Activated T-cell treated with anti-CD3 and anti-CD28 coated beads for 24 hours (primary cell): ENCODE measurements around the gene BIN1.
A peak's percentile ranks its signal among the peaks of the same experiment; 100 is the strongest.

Experiments used
- DNase-seq: peaks from one replicate; pipeline ENCODE4 v3.0.0-alpha.2; 2020; ENCODE audit warnings: low read depth

The BIN1 gene, protein sequence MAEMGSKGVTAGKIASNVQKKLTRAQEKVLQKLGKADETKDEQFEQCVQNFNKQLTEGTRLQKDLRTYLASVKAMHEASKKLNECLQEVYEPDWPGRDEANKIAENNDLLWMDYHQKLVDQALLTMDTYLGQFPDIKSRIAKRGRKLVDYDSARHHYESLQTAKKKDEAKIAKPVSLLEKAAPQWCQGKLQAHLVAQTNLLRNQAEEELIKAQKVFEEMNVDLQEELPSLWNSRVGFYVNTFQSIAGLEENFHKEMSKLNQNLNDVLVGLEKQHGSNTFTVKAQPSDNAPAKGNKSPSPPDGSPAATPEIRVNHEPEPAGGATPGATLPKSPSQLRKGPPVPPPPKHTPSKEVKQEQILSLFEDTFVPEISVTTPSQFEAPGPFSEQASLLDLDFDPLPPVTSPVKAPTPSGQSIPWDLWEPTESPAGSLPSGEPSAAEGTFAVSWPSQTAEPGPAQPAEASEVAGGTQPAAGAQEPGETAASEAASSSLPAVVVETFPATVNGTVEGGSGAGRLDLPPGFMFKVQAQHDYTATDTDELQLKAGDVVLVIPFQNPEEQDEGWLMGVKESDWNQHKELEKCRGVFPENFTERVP

DNA sequence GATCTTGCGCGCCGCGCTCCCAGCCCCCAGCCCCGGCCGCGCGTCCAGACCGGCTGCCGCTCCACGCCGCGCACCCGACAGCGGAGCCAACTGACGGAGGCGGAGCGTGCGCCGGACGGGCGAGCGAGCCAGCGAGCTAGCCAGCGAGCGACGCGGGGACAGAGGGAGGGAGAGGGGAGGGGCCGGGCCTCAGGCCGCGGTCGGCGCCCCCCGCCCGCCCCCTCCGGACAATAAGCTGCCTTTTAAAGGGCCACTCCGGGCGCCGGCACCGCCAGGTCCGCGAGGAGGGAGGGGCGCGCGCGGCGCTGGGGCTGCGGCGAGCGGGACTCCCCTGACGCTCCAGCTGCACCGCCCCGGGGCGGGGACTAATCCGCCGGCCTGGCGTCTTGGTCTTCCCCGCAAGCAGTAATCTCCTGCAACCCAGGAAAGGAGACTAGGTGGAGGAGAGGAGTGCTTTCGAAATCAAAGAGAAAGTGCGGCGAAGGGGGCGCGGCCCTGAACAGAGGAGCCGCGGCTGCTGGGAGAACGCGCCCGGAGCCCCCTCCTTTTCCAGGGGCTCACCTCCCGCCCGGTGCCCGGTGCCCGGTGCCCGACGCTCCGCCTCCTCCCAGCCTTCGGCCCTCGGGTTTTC lies at the start of gene BIN1:
Gene BIN1, minus strand, starts transcription at position 164 of the 631 bp plus-strand sequence. CDS start 211 bp downstream, outside the sequence.
- DNase-seq = peak; percentile 65

DNA sequence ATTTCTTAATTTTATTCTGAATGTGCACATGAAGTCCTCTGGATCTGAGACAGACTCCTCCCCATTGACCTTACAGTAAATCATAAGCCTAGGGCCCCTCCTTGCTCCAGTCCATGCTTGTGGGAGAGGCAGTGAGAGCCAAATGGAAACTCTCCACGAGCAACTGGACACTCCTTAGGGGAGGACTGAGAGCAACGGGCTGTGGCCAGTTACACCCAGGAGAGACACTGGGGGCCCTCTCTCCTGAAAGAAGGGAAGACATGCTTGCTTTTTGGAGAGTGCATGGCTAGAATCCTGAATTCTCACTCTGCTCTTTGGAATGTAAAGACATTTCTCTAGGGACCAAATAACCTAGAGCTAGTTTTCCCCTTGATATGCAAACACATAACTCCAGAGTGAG lies 49.0 kb upstream of the BIN1 start:
- DNase-seq = no peak

DNA sequence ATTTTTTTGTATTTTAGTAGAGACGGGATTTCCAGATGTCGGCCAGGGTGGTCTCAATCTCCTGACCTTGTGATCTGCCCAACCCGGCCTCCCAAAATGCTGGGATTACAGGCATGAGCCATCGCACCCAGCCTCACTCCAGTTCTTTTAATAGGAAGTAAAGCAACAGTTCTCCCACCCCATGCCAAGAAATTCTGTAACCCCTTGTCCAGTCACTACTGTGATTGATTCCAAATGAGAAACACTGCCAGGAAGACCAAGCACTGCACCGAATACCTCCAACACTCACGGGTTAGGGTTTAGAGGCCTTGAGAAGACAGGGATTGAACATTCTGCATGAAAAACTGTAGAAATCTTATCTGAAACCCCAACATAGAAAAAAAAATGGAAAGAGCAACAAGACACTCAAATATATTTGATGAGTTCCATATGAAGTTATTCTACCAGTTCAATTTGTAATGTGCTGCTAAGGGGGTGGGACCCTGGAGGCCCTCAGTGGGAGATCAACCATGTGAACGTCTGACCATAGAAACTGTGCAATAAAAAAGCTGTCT lies 48.2 kb upstream of the BIN1 start:
- no peak for DNase-seq

DNA sequence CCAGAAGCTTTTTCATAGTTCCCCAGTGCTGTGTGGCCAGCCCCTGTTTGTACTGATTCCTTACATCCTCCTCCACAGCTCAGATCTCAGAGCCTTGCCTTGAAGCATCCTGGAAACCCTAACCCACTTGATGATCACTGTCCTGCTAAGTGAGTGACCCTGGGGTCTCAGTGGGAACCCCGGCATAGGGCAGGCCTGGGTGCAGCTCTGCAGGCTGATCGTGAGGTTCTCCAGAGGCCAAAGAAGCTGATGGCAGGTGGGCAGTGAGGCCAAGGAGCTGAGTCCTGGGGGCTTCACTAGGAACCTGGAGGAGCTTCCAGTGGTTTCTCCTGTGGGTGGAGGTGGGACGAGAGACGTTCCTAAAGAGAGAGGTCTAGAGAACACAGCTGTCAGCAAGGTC lies 47.4 kb upstream of the BIN1 start:
- no peak for DNase-seq

DNA sequence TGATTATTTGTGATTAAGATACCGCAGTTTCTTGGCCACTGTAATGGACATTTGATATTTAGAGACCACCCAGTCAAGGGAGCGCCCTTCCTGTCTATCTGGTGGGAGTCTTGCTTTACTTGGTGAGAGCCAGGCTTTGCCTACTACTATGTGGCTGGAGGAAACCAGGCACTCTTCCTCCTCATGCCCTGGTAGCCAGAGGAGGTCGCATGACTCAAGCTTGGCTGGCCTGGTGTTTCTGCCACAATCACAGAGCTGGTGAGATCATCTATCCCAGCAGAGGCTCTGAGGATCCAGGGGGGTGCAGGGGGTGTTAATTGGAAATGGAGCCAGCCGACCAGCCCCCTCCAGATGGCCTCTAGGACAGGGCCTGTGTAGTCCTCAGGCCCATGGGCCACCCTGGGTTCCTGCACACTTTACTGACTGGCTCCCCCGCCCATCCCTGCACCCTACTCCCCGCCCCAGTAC lies 46.8 kb upstream of the BIN1 start:
- no peak for DNase-seq

DNA sequence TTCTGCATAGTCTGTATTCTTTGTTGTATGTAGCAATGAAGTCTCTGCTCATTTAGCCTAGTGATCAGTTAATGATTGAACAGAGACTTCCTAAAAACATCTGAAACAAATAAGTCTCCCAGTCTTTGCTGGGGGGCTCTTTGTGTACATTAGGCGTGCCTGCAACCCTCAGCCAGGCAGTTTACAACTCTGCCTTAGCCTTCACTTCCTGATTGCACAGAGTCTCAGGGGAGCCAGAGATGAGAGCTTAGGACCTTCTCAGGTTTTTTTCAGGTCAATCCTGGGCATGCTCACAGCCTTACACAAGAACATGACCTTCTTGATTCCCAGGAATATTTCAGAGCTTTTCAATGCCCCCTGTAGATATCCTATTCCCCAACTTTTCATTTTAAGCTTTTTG lies 44.0 kb upstream of the BIN1 start:
- DNase-seq = no peak

DNA sequence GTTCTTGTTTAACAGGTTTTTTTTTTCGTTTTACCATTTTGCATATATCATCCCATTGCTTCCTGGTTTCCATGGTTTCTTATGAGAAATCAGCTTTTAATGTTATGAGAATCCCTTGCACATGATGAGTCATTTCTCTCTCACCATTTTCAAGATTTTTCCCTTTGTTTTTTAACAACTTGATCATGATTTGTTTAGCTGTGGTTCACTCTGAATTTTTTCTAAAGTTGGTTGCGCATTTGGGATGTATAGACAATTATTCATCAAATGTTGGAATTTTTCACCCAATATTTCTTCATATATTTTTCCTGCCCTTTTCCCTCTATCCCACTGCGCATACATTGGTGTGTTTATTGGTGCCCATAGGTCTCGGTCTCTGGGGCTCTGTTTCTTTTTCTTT lies 42.4 kb upstream of the BIN1 start:
- DNase-seq = no peak

DNA sequence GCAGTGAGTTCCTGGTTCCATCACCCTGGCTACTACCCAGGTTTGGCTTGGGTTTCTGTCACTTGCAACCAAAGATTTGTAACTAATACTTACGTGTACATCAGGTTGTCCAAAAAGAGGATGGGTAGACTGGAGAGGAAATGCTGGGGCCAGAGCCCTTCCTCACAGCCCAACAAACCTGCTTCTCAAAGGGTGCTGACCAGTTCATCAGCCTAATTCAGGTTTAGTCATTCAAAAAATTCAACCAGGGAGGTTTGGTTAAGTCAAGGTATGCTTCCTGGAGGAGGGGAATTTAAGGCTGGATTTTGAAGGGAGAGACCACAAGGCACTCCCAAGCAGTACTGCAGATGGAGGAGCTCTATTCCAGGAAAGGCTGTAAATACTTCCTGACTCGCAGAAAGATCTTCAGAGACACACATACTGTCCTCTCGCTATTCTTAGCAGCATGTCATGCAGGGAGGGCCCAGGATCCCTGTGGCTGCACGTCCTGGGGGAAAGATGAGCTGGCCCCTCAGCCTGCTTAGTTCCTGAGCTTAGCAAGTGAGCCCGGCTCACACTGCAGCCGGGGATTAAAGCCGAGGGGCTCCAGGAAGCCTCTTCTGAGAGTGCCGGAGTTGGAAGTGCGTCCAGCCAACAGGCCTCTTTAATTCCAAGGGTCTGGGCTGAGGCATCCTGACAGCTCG lies 40.0 kb upstream of the BIN1 start:
- no peak for DNase-seq

DNA sequence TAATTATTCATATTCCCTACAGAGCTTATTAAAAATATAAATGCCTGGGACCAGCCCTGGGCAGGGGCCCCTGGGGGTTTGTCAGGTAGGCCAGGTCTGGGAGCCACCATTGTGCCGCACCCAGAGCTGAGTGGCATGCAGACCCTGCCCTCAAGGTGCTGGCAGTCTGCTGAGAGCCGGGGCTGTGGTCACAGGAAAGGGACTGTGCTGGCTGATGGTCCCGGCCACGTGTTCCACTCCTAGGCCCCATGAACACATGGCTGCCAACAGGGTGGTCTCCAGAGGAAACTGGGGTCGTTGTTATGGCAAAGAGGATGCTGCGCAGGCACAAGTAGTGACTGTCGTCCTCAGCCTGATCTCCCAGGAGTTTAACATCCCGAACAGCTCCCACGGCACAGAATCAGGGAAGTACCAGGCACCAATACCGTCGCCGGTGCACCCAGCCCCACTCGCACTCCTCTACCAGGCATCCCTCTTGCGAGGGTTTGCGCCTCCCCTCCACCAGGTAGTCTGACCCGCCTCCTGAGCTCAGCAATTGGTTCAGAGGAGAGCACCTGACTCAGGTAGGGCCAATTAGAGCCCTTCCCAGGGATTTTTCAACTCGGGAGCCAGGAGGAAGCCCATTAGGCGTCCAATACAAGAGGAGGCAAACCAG lies 39.2 kb upstream of the BIN1 start:
- no peak for DNase-seq

DNA sequence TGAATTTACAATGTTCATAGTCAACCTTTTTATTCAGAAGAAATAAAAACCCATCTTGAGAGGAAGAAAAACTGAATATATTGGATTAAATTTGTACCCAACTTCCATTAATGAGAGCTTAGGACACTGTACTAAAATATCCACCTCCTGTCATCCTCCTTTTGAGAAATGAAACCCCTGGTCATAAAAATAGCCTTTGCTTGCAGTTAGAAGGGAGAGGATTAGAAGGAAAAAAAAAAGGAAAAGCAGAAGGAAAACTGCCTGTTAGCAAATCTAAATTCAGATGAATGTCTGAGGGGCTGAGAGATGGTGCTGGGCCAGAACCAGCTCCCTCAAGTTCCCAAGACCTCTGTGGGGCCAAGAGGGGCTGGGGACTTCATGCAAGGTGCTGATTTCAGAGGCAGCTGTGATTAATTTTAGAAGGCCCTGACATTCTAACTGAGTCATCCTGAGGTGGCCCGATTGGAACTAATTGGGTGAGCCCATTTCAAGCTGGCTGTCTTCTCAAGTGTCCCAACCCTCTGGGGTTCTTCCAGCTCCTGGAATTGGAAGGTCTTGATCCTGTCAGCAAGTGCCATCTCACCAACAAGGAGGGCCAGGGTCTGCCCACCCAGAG lies 38.4 kb upstream of the BIN1 start:
- DNase-seq = no peak

DNA sequence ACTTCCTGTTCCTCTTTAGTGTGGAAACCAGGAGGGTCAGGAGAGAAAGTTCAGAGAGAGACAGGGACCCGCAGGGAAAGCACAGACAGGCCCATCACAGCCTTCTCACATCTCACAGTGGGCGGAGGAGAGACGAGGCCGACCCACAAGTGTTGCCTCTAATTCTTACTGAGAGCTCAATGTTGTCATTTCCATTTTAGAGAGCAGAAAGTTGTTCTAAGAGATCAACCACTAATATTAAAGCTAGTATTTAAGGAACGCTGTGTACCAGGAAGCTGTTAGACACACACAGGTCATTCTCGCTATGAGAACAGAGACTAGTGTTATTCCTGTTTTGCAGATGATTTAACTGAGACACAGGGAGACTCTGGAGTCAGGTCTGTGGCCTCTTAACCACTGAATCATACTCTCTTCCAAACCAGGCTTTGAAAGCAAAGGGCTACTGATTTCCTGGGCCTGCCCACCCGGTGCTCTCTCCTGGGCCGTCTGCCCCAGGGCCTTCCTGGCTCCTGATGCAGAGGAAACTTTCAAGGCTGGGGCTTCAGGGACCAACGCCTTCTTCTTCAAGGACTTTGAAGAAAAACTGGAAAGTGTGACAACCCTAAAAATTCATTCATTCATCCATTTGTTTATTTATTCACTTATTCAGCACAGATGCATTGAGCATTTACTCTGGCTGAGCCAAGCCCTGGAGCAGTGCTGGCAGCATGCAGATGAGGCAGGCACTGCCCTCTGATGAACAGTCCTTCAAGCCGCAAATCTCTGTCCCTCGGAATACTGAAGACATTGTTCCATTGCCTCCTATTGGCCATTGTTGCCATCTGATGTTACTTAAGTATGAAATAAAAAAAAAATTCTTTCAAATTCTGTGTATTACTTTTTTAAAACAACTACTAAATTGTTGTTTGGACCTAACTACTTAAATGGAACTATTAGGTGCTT lies 37.2 kb upstream of the BIN1 start:
- DNase-seq = no peak

DNA sequence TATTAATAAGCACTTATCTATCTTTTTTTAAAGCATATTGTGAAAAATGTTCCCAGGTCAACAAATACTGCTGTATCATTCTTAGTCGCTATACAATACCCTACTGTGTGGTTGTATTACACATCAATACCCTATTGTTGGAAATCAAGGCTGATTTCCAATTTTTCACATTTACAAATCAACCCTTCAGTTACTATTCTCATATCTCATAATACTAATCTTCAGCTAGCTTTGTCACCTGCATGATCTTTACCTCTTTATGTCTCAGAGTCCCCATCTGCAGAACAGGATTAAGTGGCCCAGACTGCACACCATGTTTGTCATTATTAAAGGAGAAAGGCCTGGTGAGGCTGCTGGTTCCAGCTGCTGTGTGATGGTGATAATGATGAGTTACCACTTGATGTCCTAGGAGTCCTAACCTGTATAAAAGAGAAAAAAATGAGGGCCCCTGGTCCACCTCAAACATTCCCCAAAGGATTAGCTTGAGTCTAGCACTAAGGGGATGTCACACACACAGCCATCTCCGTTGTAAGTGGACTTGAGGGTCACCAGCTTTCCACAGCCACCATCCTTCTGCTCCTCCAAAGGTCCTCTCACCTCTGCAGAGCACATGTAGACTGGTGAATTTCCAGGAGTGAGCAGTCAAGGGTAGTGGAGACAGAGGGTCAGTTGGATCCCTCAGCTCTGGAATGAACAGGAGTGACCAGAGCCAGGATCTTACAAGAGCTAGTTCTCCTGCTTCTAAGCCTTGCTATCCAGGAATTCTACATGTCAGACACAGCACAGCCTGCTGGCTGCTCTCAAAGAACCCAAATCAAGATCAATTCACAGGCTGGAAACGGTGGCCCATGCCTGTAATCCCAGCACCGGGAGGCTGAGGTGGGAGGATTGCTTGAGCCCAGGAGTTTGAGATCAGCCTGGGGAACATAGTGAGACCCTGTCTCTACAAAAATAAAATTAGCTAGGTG lies 36.0 kb upstream of the BIN1 start:
- DNase-seq = no peak

DNA sequence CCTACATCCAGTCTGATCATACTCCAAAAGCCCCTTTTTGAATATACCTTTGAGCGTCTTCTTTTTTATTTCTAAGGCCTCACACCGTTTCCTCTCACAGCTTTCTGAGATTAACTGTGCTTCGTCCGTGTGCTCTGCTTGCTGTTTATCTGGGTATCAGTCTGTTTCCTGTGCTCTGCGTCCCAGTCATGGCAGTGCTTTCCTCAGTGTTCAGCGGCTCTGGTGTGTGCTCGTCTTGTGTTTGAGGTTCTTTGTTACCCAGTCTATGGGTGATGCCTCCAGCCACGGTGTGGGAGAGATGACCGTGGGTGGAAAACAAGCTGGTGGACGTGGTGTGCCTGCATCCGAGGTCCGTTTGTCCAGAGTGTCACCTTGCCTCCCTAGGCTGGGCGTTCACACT lies 33.6 kb upstream of the BIN1 start:
- DNase-seq = no peak

DNA sequence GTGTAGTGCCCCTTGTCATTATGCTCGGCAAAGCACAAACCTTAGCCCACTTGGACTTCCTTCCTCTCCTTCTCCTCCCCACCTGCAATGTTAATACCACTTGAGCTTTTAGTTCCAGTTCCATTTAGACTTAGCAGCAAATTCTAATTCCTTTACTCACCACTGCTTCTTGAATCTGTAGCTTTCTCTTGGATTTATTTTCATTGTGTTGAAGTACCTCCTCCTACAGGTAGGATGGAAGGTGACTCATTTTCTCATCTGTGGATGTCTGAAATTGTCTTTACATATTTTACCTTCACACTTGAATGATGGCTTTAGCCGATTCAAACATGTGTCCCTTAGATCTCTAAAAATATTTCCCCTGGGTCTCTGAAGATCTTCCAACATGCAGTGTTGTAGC lies 32.8 kb upstream of the BIN1 start:
- no peak for DNase-seq

DNA sequence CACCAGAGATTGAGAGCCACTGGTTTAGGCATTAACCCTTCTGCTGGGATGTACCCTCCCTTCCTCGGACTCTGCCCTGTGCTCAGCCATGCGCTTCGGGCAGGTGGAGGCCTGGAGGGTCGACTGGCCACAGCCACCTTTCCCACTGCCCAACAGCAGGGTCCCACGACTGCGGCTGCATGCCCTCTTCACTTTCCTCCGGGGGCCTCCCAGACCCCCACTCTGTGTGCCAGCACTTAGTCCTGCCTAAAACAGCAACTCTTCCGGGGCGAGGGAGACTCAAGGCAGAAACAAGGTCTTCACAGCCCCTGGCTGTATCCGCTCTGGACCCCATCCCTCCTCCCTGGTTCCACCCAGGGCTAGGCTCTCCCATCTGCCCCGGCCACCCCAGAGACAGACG lies 31.3 kb upstream of the BIN1 start:
- DNase-seq = no peak

DNA sequence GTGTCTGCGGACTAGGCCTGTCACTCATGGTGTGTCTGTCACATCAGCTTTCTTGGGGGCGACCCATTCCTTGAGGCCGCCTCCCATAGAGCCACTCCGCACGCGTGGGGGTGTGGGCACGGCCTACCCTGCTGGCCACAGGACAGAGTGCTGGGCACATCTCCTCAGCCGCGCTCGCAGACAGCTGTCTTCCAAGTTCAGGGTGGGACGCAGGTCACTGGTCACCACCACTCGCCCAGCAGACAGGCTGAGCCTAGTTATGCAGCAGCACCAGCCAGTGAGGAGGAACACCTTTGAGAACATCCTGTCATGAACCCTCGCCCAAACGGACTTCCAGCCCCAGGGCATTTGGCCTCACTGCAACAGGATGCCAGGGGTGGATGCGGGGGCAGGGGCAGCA lies 30.8 kb upstream of the BIN1 start:
- DNase-seq = no peak

DNA sequence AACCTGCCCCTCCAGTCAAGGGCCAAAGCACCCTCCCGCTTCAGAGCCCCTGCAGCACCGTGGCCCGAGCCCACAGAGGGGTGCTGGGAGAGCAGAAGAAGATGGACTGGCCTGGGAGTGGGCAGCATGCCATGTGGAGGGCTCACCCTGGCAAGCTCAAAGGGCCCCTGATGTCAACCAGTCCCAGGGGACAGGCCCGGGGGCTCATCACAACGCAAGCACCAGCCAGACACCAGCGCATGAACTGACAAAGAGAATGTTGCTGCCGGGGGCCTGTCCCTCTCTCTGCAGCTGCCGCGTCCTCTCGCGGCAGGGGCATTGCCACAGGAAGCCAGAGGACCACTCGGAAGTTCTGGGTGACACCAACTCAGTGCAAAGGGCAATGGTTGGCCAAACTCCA lies 30.3 kb upstream of the BIN1 start:
- no peak for DNase-seq

DNA sequence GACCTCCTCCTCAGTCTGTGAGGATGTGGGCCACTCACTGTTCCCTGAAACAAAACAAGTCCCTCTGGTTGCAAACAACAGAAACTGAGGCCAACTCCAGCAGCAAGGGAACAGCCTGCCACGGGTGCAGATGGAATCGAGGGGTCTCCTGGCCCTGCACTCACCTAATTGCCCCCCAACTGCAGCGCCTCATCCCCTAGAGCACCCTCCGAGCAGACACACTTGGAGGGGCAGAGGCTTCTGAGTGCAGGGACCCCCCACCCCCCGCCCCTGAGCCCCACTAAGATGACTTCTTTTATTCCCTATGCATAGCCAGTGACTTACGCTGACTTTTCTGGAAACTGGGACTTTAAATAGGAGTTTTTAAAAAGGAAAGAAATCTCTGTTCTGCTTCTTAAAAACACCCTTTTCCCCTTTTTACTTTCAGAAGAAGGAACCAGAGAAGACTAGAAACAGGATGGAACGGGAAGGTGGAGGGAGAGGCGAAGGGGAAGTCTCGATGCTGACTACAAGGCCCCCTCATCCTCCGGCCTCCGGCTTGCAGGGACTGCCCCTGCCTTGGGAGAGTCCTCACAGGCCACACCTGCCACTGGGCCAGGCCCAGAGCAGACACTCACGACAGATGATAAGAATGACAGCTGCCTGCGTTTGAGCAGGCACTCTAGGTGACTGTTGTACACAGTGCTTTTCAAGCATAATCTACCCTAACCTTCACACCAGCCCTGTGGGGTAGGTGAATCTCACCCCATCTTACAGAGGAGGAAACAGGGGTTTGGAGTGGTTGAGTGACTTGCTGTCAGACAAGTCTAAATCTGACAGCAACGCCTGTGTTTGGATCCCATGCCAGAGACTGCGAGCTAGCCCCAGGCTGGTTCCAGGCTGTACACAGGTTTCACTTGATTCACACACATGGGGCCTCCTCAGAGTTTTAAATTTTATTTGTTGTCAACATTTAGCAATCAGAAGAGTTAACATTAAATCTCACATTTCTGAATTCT lies 28.2 kb upstream of the BIN1 start:
- DNase-seq = no peak
